WTC11 (cell line): Measurements from ENCODE around the gene PRSS23. TPM values are rescaled to one million over a fixed set of nuclear protein-coding genes. Genes with fewer than 3 reads are reported as not detected.

Experiments used
- ATAC-seq: fragments of 200-7000 bp; cut with Tn5 transposase; 2 replicates; pipeline ENCODE4 v1.10.0; 2021; ENCODE audit warnings: mild to moderate bottlenecking, moderate library complexity
- CTCF ChIA-PET: fragments of 300-600 bp; sonication (Branson Sonifier 250); formaldehyde crosslinking; loops from one replicate; lab custom pipeline; 2021; ENCODE audit warnings: antibody characterized with exemption; lab: Charles Lee
- POLR2A ChIA-PET: fragments of 350-600 bp; sonication (Branson Sonifier 250); formaldehyde crosslinking; loops from one replicate; lab custom pipeline; 2021; ENCODE audit warnings: antibody characterized with exemption; lab: Charles Lee
- DNase-seq: peaks from one replicate; pipeline ENCODE4 v3.0.0; 2021; ENCODE audit warnings: low spot score
- H3K27ac Mint-ChIP-seq: 2 replicates; pipeline ENCODE4 v1.8.0; 2021; ENCODE audit warnings: mixed read lengths
- H3K27me3 Mint-ChIP-seq: 2 replicates; pipeline ENCODE4 v1.8.0; 2021; ENCODE audit warnings: low read depth, mild to moderate bottlenecking, moderate library complexity, mixed read lengths
- H3K36me3 Mint-ChIP-seq: 2 replicates; pipeline ENCODE4 v1.8.0; 2021; ENCODE audit warnings: mixed read lengths
- H3K4me1 Mint-ChIP-seq: 2 replicates; pipeline ENCODE4 v1.8.0; 2022; ENCODE audit warnings: mixed read lengths
- H3K4me3 Mint-ChIP-seq: 2 replicates; pipeline ENCODE4 v1.8.0; 2021; ENCODE audit warnings: mild to moderate bottlenecking, moderate library complexity, mixed read lengths
- H3K9me3 Mint-ChIP-seq: 2 replicates; pipeline ENCODE4 v1.8.0; 2021; ENCODE audit warnings: mixed read lengths
- ATF1 ChIP-seq: sonication (generic); formaldehyde crosslinking; IDR thresholded peaks from 2 replicates; pipeline ENCODE4 v1.8.1; 2023; ENCODE audit warnings: mild to moderate bottlenecking, moderate library complexity, missing genetic modification reagents
- HMGXB4 ChIP-seq: sonication (generic); formaldehyde crosslinking; IDR thresholded peaks from 2 replicates; pipeline ENCODE4 v1.8.1; 2023; ENCODE audit warnings: mild to moderate bottlenecking, moderate library complexity, missing genetic modification reagents
- NR3C1 ChIP-seq: sonication (generic); formaldehyde crosslinking; conservative IDR thresholded peaks from 2 replicates; pipeline ENCODE4 v1.8.1; 2023; ENCODE audit warnings: low read depth, mild to moderate bottlenecking, missing genetic modification reagents
- PRDM15 ChIP-seq: sonication (generic); formaldehyde crosslinking; IDR thresholded peaks from 2 replicates; pipeline ENCODE4 v1.8.0; 2022; ENCODE audit warnings: missing genetic modification reagents
- RELA ChIP-seq: sonication (generic); formaldehyde crosslinking; IDR thresholded peaks from 2 replicates; pipeline ENCODE4 v1.8.1; 2022; ENCODE audit warnings: missing genetic modification reagents, mild to moderate bottlenecking, borderline replicate concordance
- TCF7 ChIP-seq: sonication (generic); formaldehyde crosslinking; IDR thresholded peaks from 2 replicates; pipeline ENCODE4 v1.8.0; 2022; ENCODE audit warnings: mild to moderate bottlenecking, low read depth, missing genetic modification reagents, moderate library complexity
- TEAD1 ChIP-seq: sonication (generic); formaldehyde crosslinking; IDR thresholded peaks from 2 replicates; pipeline ENCODE4 v1.8.0; 2022; ENCODE audit warnings: mild to moderate bottlenecking, missing genetic modification reagents
- ZNF232 ChIP-seq: sonication (generic); formaldehyde crosslinking; IDR thresholded peaks from 2 replicates; pipeline ENCODE4 v1.8.0; 2022; ENCODE audit warnings: mild to moderate bottlenecking, missing genetic modification reagents
- total RNA-seq: library from RNA; stranded (reverse); gene quantifications from 3 replicates; pipeline ENCODE4 v1.2.3, GENCODE V29; 2021
- TF ChIP-seq, protein P1 (sequence below): sonication (generic); formaldehyde crosslinking; IDR thresholded peaks from 2 replicates; pipeline ENCODE4 v1.8.1; 2022; ENCODE audit warnings: missing genetic modification reagents, borderline replicate concordance
- TF ChIP-seq, protein P2 (sequence below): fragments of 250-450 bp; sonication (Bioruptor Pico); IDR thresholded peaks from 2 replicates; pipeline ENCODE4 v1.9.0; 2021; ENCODE audit warnings: mild to moderate bottlenecking

Gene PRSS23
- total RNA-seq, 1 experiment from 2014 or later = 4.2 TPM

- peaks cover 8% of the 10 kb centered on the region for H3K4me1 Mint-ChIP-seq
- H3K27ac Mint-ChIP-seq = no peak overlapping the region
- DNase-seq (no peak), ATAC-seq (no peak)
- TF ChIP-seq PRDM15 (no peak), NR3C1 (CRISPR knock-in tag) (no peak), HMGXB4 (CRISPR knock-in tag) (no peak), ATF1 (no peak), TCF7 (CRISPR knock-in tag) (no peak), RELA (CRISPR knock-in tag) (no peak), TEAD1 (CRISPR knock-in tag) (no peak), ZNF232 (CRISPR knock-in tag) (no peak)
- TF ChIP-seq, protein P1, sequence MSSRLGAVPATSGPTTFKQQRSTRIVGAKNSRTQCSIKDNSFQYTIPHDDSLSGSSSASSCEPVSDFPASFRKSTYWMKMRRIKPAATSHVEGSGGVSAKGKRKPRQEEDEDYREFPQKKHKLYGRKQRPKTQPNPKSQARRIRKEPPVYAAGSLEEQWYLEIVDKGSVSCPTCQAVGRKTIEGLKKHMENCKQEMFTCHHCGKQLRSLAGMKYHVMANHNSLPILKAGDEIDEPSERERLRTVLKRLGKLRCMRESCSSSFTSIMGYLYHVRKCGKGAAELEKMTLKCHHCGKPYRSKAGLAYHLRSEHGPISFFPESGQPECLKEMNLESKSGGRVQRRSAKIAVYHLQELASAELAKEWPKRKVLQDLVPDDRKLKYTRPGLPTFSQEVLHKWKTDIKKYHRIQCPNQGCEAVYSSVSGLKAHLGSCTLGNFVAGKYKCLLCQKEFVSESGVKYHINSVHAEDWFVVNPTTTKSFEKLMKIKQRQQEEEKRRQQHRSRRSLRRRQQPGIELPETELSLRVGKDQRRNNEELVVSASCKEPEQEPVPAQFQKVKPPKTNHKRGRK (CRISPR knock-in tag) = no peak
- TF ChIP-seq, protein P2, sequence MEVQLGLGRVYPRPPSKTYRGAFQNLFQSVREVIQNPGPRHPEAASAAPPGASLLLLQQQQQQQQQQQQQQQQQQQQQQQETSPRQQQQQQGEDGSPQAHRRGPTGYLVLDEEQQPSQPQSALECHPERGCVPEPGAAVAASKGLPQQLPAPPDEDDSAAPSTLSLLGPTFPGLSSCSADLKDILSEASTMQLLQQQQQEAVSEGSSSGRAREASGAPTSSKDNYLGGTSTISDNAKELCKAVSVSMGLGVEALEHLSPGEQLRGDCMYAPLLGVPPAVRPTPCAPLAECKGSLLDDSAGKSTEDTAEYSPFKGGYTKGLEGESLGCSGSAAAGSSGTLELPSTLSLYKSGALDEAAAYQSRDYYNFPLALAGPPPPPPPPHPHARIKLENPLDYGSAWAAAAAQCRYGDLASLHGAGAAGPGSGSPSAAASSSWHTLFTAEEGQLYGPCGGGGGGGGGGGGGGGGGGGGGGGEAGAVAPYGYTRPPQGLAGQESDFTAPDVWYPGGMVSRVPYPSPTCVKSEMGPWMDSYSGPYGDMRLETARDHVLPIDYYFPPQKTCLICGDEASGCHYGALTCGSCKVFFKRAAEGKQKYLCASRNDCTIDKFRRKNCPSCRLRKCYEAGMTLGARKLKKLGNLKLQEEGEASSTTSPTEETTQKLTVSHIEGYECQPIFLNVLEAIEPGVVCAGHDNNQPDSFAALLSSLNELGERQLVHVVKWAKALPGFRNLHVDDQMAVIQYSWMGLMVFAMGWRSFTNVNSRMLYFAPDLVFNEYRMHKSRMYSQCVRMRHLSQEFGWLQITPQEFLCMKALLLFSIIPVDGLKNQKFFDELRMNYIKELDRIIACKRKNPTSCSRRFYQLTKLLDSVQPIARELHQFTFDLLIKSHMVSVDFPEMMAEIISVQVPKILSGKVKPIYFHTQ (CRISPR knock-in tag) = no peak
- POLR2A ChIA-PET = no interaction called here
- H3K9me3 Mint-ChIP-seq = peaks cover 5% of the 10 kb centered on the region; the same call in 1 of the 2 replicates
- CTCF ChIA-PET = no interaction called here
- no peak overlapping the region for H3K4me3 Mint-ChIP-seq
- no peaks in the 10 kb centered on the region for H3K36me3 Mint-ChIP-seq
- H3K27me3 Mint-ChIP-seq = no peaks in the 10 kb centered on the region
Measured at GRCh38 chr11:86849679-86850078, 49.3 kb downstream of the PRSS23 start.

Other genes with a start within 250 kb of the PRSS23 start
- gene ME3, start 127.9 kb upstream of the PRSS23 start, total RNA-seq = 1.2 to 3.1 TPM (median 1.8 TPM) in 3 replicates
- gene FZD4, start 154.9 kb downstream of the PRSS23 start, total RNA-seq = 7.7 to 9.8 TPM (median 9.2 TPM) in 3 replicates
- gene TMEM135, start 237.4 kb downstream of the PRSS23 start, total RNA-seq = 28.4 to 35.8 TPM (median 30.9 TPM) in 3 replicates